HL-60 (cell line): Measurements from ENCODE around the gene TFCP2.
"Not testable (repeated sequence)": the region's sequence is repeated elsewhere in the genome, so short reads cannot be mapped to it uniquely, and the experiment has no call there.

Source experiments
- DNase-seq, 2 experiments: peaks; one replicate each; pipeline ENCODE4 v3.0.0-alpha.2; 2010 to 2020; ENCODE audit warnings: low read depth in 1 of 2, low spot score in 1 of 2
- H3K27ac ChIP-seq: fragments of 250-450 bp; sonication (Bioruptor Pico); replicated peaks from 2 replicates; pipeline ENCODE4 v1.5.1; 2020; ENCODE audit warnings: mild to moderate bottlenecking, moderate library complexity
- H3K27me3 ChIP-seq: fragments of 250-450 bp; sonication (Bioruptor Pico); 2 replicates; pipeline ENCODE4 v1.5.1; 2021; ENCODE audit warnings: mild to moderate bottlenecking, moderate library complexity; ENCODE audit not compliant: insufficient read depth, poor library complexity, severe bottlenecking
- H3K4me3 ChIP-seq: replicated peaks from 2 replicates; pipeline ENCODE4 v1.5.1; 2011; ENCODE audit warnings: mild to moderate bottlenecking, control low read depth, low read length; ENCODE audit not compliant: insufficient read depth
- GABPA ChIP-seq: IDR thresholded peaks from 2 replicates; pipeline ENCODE4 v1.6.1; 2012; ENCODE audit warnings: low read depth
- POLR2AphosphoS5 ChIP-seq: IDR thresholded peaks from 2 replicates; pipeline ENCODE4 v1.6.1; 2012; ENCODE audit warnings: low read depth
- REST ChIP-seq: IDR thresholded peaks from 2 replicates; pipeline ENCODE4 v1.6.1; 2012; ENCODE audit warnings: low read depth; ENCODE audit not compliant: insufficient replicate concordance
- SPI1 ChIP-seq: IDR thresholded peaks from 2 replicates; pipeline ENCODE4 v1.6.1; 2012; ENCODE audit warnings: low read depth, mild to moderate bottlenecking, borderline replicate concordance
- long read RNA-seq: library from polyadenylated mRNA; unstranded; transcript quantifications from one replicate; pipeline ENCODE4 v2.0.0, GENCODE V29; 2020
- TF ChIP-seq, protein P1 (sequence below): IDR thresholded peaks from one replicate; pipeline ENCODE4 v1.5.1; 2011; ENCODE audit warnings: low read length, control low read depth, inconsistent platforms; ENCODE audit not compliant: insufficient read depth

The TFCP2 gene
- long read RNA-seq, transcript TFCP2-201 (15 exons, 3,546 nt), result major isoform, 6 of 11 reads
- long read RNA-seq, partial matches to known transcripts, result 2 of 11 reads
- long read RNA-seq, other reads (novel, unspliced or antisense), result 3 of 11 reads

- TF ChIP-seq GABPA (peak; percentile 89), POLR2AphosphoS5 (peak; percentile 90), REST (no peak)
- TF ChIP-seq, protein P1, sequence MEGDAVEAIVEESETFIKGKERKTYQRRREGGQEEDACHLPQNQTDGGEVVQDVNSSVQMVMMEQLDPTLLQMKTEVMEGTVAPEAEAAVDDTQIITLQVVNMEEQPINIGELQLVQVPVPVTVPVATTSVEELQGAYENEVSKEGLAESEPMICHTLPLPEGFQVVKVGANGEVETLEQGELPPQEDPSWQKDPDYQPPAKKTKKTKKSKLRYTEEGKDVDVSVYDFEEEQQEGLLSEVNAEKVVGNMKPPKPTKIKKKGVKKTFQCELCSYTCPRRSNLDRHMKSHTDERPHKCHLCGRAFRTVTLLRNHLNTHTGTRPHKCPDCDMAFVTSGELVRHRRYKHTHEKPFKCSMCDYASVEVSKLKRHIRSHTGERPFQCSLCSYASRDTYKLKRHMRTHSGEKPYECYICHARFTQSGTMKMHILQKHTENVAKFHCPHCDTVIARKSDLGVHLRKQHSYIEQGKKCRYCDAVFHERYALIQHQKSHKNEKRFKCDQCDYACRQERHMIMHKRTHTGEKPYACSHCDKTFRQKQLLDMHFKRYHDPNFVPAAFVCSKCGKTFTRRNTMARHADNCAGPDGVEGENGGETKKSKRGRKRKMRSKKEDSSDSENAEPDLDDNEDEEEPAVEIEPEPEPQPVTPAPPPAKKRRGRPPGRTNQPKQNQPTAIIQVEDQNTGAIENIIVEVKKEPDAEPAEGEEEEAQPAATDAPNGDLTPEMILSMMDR, result no peak
- peak within 1 kb of the TSS; percentile 85 for H3K27ac ChIP-seq
- H3K27me3 ChIP-seq, result no peaks in the 10 kb centered on the region
- DNase-seq, result peak; percentile 94 to 97
- H3K4me3 ChIP-seq, result peak within 1 kb of the TSS; percentile 98
These were observed at the start of gene TFCP2 for GRCh38 chr12:51172515-51173431. TFCP2 (minus strand) TSS chr12:51173135; CDS start chr12:51172422, 713 bp downstream.

DNA sequence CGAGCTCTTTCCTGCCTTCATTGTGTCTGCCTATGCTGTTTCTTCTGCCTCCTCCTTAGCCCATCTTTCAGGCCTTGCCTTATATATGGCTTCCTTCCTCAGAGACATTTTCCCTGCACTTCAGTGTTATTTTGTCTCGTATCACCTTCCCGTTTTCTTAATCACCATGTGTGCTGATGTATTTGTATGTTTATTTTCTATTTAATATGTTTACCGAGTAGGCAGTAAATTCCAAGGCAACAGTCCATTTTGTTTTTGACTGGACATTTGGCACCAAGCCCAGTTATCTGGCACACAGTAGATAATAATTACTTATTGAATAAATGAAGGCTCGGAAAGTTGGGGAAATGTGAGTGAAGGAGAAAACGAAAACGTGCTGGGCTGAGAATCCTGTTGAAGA, 49.5 kb upstream of the TFCP2 start:
- Histone ChIP-seq H3K27me3 (no peaks in the 10 kb centered on the region), H3K4me3 (no peak overlapping the region), H3K27ac (no peak overlapping the region)
- DNase-seq, result no peak
- TF ChIP-seq, protein P1, result no peak
- no peak for TF ChIP-seq POLR2AphosphoS5
- TF ChIP-seq SPI1, result no peak
- TF ChIP-seq REST, result no peak
- TF ChIP-seq GABPA, result no peak

- DNase-seq, H3K27me3 ChIP-seq, H3K27ac ChIP-seq, H3K4me3 ChIP-seq: not testable (repeated sequence)
These were observed 46.9 kb upstream of the TFCP2 start for GRCh38 chr12:51219857-51220256.

DNA sequence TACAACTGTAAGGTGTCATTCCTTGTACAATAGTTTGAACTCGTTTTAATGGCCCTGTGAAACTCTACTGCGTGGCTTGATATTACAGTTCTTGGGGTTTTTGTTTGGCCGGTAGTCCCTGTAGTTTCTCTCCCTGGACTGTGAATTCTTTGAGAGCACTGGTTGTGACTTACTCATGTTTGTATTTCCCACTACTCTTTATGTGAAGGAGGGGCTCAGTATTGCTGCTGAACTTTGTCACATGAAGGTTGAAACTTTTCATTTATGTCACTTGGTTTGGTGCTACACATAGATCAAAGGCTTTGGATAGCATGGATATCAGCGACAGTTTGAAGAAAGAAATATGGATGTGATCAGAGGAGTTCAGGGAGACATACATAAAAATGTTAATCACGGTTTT, 46.4 kb upstream of the TFCP2 start:
- no peak overlapping the region for H3K27ac ChIP-seq

More for the DNA sequence above, 46.4 kb upstream of the TFCP2 start:
- no peak for DNase-seq
- H3K4me3 ChIP-seq, result no peak overlapping the region
- no peaks in the 10 kb centered on the region for H3K27me3 ChIP-seq
- no peak for TF ChIP-seq GABPA
- TF ChIP-seq POLR2AphosphoS5, result no peak
- no peak for TF ChIP-seq REST
- TF ChIP-seq, protein P1, result no peak
- TF ChIP-seq SPI1, result no peak
